Measurements from ENCODE around the gene CHRND. TPM values are rescaled to one million over a fixed set of nuclear protein-coding genes. Genes with fewer than 3 reads are reported as not detected.

CHRND gene
- total RNA-seq, 2 experiments from 2014 or later = not detected

GRCh38 chr2:232495292-232495691 lies 30.7 kb upstream of the CHRND start:
- ATAC-seq (no peak), DNase-seq (no peak)
- TF ChIP-seq CTCF (IDR thresholded peaks at IDR 0.05) = no peak
- H3K4me3 Mint-ChIP-seq = no peak overlapping the region
- intact Hi-C loops (cut with micrococcal nuclease) = no loop called here
- H3K27ac Mint-ChIP-seq = no peak overlapping the region
- H3K27me3 Mint-ChIP-seq = peaks cover under 1% of the 10 kb centered on the region
- H3K9me3 Mint-ChIP-seq = no peaks in the 10 kb centered on the region
- H3K4me1 Mint-ChIP-seq (ENCODE audit: low read depth) = no peaks in the 10 kb centered on the region
- H3K36me3 Mint-ChIP-seq (ENCODE audit: low read depth) = no peaks in the 10 kb centered on the region
- ChIA-PET CTCF (interaction anchor here (0.6 to 2.3 kb wide), 2 partner anchors 26 to 27 kb away, joined by 3 to 5 read pairs; no protein-coding TSS in a partner anchor), POLR2A (interaction anchor here (1.1 kb wide), 1 partner anchor 13 kb away, joined by 3 read pairs; no protein-coding TSS in a partner anchor)

GRCh38 chr2:232496501-232497270 lies 29.3 kb upstream of the CHRND start:
- intact Hi-C loops (cut with micrococcal nuclease) = no loop called here
- peaks cover 9% of the 10 kb centered on the region for H3K27me3 Mint-ChIP-seq

GRCh38 chr2:232497348-232497747 lies 28.6 kb upstream of the CHRND start:
- Mint-ChIP-seq H3K9me3 (no peaks in the 10 kb centered on the region), H3K36me3 (ENCODE audit: low read depth) (no peaks in the 10 kb centered on the region), H3K27me3 (peaks cover 11% of the 10 kb centered on the region), H3K4me3 (no peak overlapping the region), H3K27ac (no peak overlapping the region), H3K4me1 (ENCODE audit: low read depth) (peaks cover under 1% of the 10 kb centered on the region)
- DNase-seq (no peak), ATAC-seq (no peak)
- intact Hi-C loops (cut with micrococcal nuclease) = no loop called here
- no peak for TF ChIP-seq CTCF (IDR thresholded peaks at IDR 0.05)
- ChIA-PET CTCF (no interaction called here), POLR2A (no interaction called here)

More at GRCh38 chr2:232496501-232497270, 29.3 kb upstream of the CHRND start:
- CTCF ChIA-PET = no interaction called here
- Mint-ChIP-seq H3K27ac (no peak overlapping the region), H3K9me3 (no peaks in the 10 kb centered on the region), H3K36me3 (ENCODE audit: low read depth) (no peaks in the 10 kb centered on the region), H3K4me3 (no peak overlapping the region), H3K4me1 (ENCODE audit: low read depth) (no peaks in the 10 kb centered on the region)
- POLR2A ChIA-PET = interaction anchor here (1.1 kb wide), 1 partner anchor 12 kb away, joined by 3 read pairs; no protein-coding TSS in a partner anchor
- ATAC-seq = no peak
- DNase-seq = no peak
- TF ChIP-seq CTCF (IDR thresholded peaks at IDR 0.05) = no peak

- POLR2A ChIA-PET = no interaction called here
These were observed 27.5 kb upstream of the CHRND start for GRCh38 chr2:232498452-232498851.

More at GRCh38 chr2:232498452-232498851, 27.5 kb upstream of the CHRND start:
- CTCF ChIA-PET = no interaction called here
- no peak overlapping the region for H3K27ac Mint-ChIP-seq
- intact Hi-C loops (cut with micrococcal nuclease) = no loop called here
- peaks cover 17% of the 10 kb centered on the region for H3K27me3 Mint-ChIP-seq
- no peaks in the 10 kb centered on the region for H3K36me3 Mint-ChIP-seq (ENCODE audit: low read depth)
- no peak for TF ChIP-seq CTCF (IDR thresholded peaks at IDR 0.05)
- no peak overlapping the region for H3K4me3 Mint-ChIP-seq
- peaks cover 6% of the 10 kb centered on the region for H3K4me1 Mint-ChIP-seq (ENCODE audit: low read depth)
- DNase-seq = no peak
- no peak for ATAC-seq
- H3K9me3 Mint-ChIP-seq = no peaks in the 10 kb centered on the region
